Right lobe of liver (tissue), 4 donors: Measurements from ENCODE around the gene EXD3.

Source experiments
- CTCF ChIP-seq, 4 donors: fragments of 200-600 bp in 3 of 4; fragments of 450-650 bp in 1 of 4; IDR thresholded peaks; one replicate each; pipeline versions ENCODE4 v1.5.1 to v1.8.0; 2016 to 2022; ENCODE audit warnings: antibody characterized with exemption in 4 of 4, mild to moderate bottlenecking in 2 of 4
- POLR2A ChIP-seq: fragments of 450-650 bp; IDR thresholded peaks from one replicate; pipeline ENCODE4 v1.6.1; 2017; ENCODE audit warnings: antibody characterized with exemption, mild to moderate bottlenecking
- donor health status: DM: no; HTN: no; CAD: no.
- donor health status: DM: no; HTN: no; CAD: no.
- donor health status: DM: no; HTN: yes; CAD: no.

- TF ChIP-seq CTCF (IDR thresholded peaks at IDR 0.05): no peak
- TF ChIP-seq POLR2A: no peak
Observed at GRCh38 chr9:137380171-137380570, 42.8 kb downstream of the EXD3 start.
